Measurements from ENCODE around the gene MICAL2.

- TF ChIP-seq REST (IDR thresholded peaks at IDR 0.05; ENCODE audit: low read depth) (no peak), CTCF (IDR thresholded peaks at IDR 0.05 in 2 of 3, conservative IDR thresholded peaks at IDR 0.05 in 1 of 3; ENCODE audit: borderline replicate concordance in 1 of 3, insufficient read depth in 1 of 3, low read depth in 2 of 3, low read length in 2 of 3) (no peak), EZH2 (IDR thresholded peaks at IDR 0.05) (no peak), MAX (IDR thresholded peaks at IDR 0.05) (no peak), POLR2AphosphoS5 (IDR thresholded peaks at IDR 0.05; ENCODE audit: low read depth, low read length) (no peak), ZFX (IDR thresholded peaks at IDR 0.05) (no peak), POLR2A (IDR thresholded peaks at IDR 0.05; ENCODE audit: borderline replicate concordance, extremely low read depth, insufficient read depth, insufficient read length) (no peak), ZNF274 (IDR thresholded peaks at IDR 0.05; ENCODE audit: low read depth, low read length) (no peak), ATF3 (IDR thresholded peaks at IDR 0.05) (no peak), EZH2phosphoT487 (IDR thresholded peaks at IDR 0.05; ENCODE audit: borderline replicate concordance) (no peak), RAD21 (IDR thresholded peaks at IDR 0.05; ENCODE audit: low read depth) (no peak)
Observed at GRCh38 chr11:12232160-12232559, 121.8 kb downstream of the MICAL2 start.

Data from HCT116 (cell line).